Mesenchymal stem cell (in vitro differentiated cells and primary cell): ENCODE results near the gene SGCA.
A peak's percentile ranks its signal among the peaks of the same experiment; 100 is the strongest.

Experiments used
- DNase-seq: peaks from one replicate; pipeline ENCODE4 v3.0.0-alpha.2; 2013
- H2AFZ ChIP-seq: one replicate; pipeline ENCODE4 v1.6.1; 2013; ENCODE audit warnings: low read depth, mild to moderate bottlenecking, control low read depth, inconsistent platforms, low read length, moderate library complexity
- H2AK5ac ChIP-seq: 2 replicates; pipeline ENCODE4 v1.6.1; 2013; ENCODE audit warnings: low read length, moderate library complexity, mild to moderate bottlenecking, inconsistent platforms; ENCODE audit not compliant: severe bottlenecking
- H2BK120ac ChIP-seq: one replicate; pipeline ENCODE4 v1.6.1; 2013; ENCODE audit warnings: low read depth, mild to moderate bottlenecking, inconsistent platforms, low read length, moderate library complexity
- H2BK12ac ChIP-seq, 2 experiments: one replicate each; pipeline ENCODE4 v1.6.1; 2013; ENCODE audit warnings: inconsistent platforms in 2 of 2, low read length in 2 of 2, mild to moderate bottlenecking in 2 of 2, moderate library complexity in 2 of 2, control low read depth in 1 of 2
- H2BK15ac ChIP-seq: one replicate; pipeline ENCODE4 v1.6.1; 2013; ENCODE audit warnings: mild to moderate bottlenecking, low read depth, inconsistent platforms; ENCODE audit not compliant: poor library complexity, severe bottlenecking
- H2BK5ac ChIP-seq: 2 replicates; pipeline ENCODE4 v1.6.1; 2013; ENCODE audit warnings: low read depth, mild to moderate bottlenecking, low read length, control low read depth, inconsistent platforms; ENCODE audit not compliant: poor library complexity, severe bottlenecking
- H3K14ac ChIP-seq, 2 experiments: one replicate each; pipeline ENCODE4 v1.6.1; 2013; ENCODE audit warnings: inconsistent platforms in 2 of 2, low read length in 2 of 2, control low read depth in 1 of 2, mild to moderate bottlenecking in 1 of 2, moderate library complexity in 1 of 2
- H3K18ac ChIP-seq, 2 experiments: one replicate each; pipeline ENCODE4 v1.6.1; 2013; ENCODE audit warnings: inconsistent platforms in 2 of 2, low read length in 2 of 2, control low read depth in 1 of 2, low read depth in 1 of 2, mild to moderate bottlenecking in 1 of 2
- H3K23ac ChIP-seq, 2 experiments: one replicate each; pipeline ENCODE4 v1.6.1; 2013; ENCODE audit warnings: inconsistent platforms in 2 of 2, low read length in 2 of 2, mild to moderate bottlenecking in 2 of 2, moderate library complexity in 2 of 2, control low read depth in 1 of 2
- H3K27ac ChIP-seq: 2 replicates; pipeline ENCODE4 v1.5.1; 2013; ENCODE audit warnings: mild to moderate bottlenecking, moderate library complexity, low read length, control low read depth, inconsistent platforms; ENCODE audit not compliant: poor library complexity, severe bottlenecking
- H3K27me3 ChIP-seq, 2 experiments: 2 replicates each; pipeline versions ENCODE4 v1.6.1 to v1.7.0; 2013; ENCODE audit warnings: low read length in 2 of 2, mild to moderate bottlenecking in 2 of 2, moderate library complexity in 2 of 2, control low read depth in 1 of 2, inconsistent platforms in 1 of 2; ENCODE audit not compliant: control insufficient read depth in 1 of 2, insufficient read depth in 1 of 2
- H3K36me3 ChIP-seq, 2 experiments: 2 replicates each; pipeline versions ENCODE4 v1.6.1 to v1.7.0; 2013; ENCODE audit warnings: low read length in 2 of 2, control low read depth in 1 of 2, inconsistent platforms in 1 of 2, low read depth in 1 of 2, mild to moderate bottlenecking in 1 of 2; ENCODE audit not compliant: insufficient read depth in 2 of 2, control insufficient read depth in 1 of 2
- H3K4ac ChIP-seq, 2 experiments: one replicate each; pipeline ENCODE4 v1.6.1; 2013; ENCODE audit warnings: inconsistent platforms in 2 of 2, low read length in 2 of 2, mild to moderate bottlenecking in 2 of 2, moderate library complexity in 2 of 2, control low read depth in 1 of 2, low read depth in 1 of 2
- H3K4me1 ChIP-seq: 2 replicates; pipeline ENCODE4 v1.6.1; 2013; ENCODE audit warnings: low read depth, low read length, control low read depth; ENCODE audit not compliant: control insufficient read depth, insufficient read depth
- H3K4me2 ChIP-seq: 2 replicates; pipeline ENCODE4 v1.6.1; 2013; ENCODE audit warnings: low read length, mild to moderate bottlenecking, inconsistent platforms; ENCODE audit not compliant: poor library complexity, severe bottlenecking
- H3K4me3 ChIP-seq, 2 experiments: 2 replicates each; pipeline versions ENCODE4 v1.5.1 to v1.7.0; 2013; ENCODE audit warnings: low read length in 2 of 2, mild to moderate bottlenecking in 2 of 2, control low read depth in 1 of 2, low read depth in 1 of 2; ENCODE audit not compliant: insufficient read depth in 1 of 2
- H3K79me1 ChIP-seq: replicated peaks from 2 replicates; pipeline ENCODE4 v1.6.1; 2013; ENCODE audit warnings: mild to moderate bottlenecking, control low read depth, low read length, inconsistent platforms; ENCODE audit not compliant: poor library complexity, severe bottlenecking
- H3K9ac ChIP-seq: 2 replicates; pipeline ENCODE4 v1.7.0; 2013; ENCODE audit warnings: mild to moderate bottlenecking, low read length, moderate library complexity
- H3K9me3 ChIP-seq: 2 replicates; pipeline ENCODE4 v1.7.0; 2013; ENCODE audit warnings: mild to moderate bottlenecking, low read length; ENCODE audit not compliant: control insufficient read depth
- H4K8ac ChIP-seq: one replicate; pipeline ENCODE4 v1.6.1; 2013; ENCODE audit warnings: inconsistent platforms, mild to moderate bottlenecking, low read length, moderate library complexity
- H4K91ac ChIP-seq: one replicate; pipeline ENCODE4 v1.6.1; 2013; ENCODE audit warnings: mild to moderate bottlenecking, low read length, inconsistent platforms
- WGBS: methylation state at CpG from one replicate; pipeline ENCODE4 v1.1.7; 2013; ENCODE audit warnings: mixed read lengths; 5-methylcytosine and 5-hydroxymethylcytosine counted together

The SGCA gene

GRCh38 chr17:50143461-50144176, 22.2 kb upstream of the SGCA start:
- no peak overlapping the region for H2BK120ac ChIP-seq
- no peak for DNase-seq
- H3K18ac ChIP-seq: no peak overlapping the region

GRCh38 chr17:50144355-50144754, 21.4 kb upstream of the SGCA start:
- H3K27ac ChIP-seq: no peak overlapping the region
- no peak overlapping the region for H4K8ac ChIP-seq
- no peak overlapping the region for H3K4me3 ChIP-seq
- no peak overlapping the region for H3K18ac ChIP-seq
- H4K91ac ChIP-seq: no peak overlapping the region
- H3K79me1 ChIP-seq: peaks cover 29% of the 10 kb centered on the region
- no peak overlapping the region for H2BK15ac ChIP-seq
- no peak overlapping the region for H2AFZ ChIP-seq
- no peak overlapping the region for H2BK5ac ChIP-seq
- peaks cover 57 to 78% of the 10 kb centered on the region in 2 experiments for H3K36me3 ChIP-seq
- H2BK12ac ChIP-seq: no peak overlapping the region
- no peak overlapping the region for H3K14ac ChIP-seq
- H2BK120ac ChIP-seq: no peak overlapping the region
- no peak overlapping the region for H3K4me2 ChIP-seq
- 95% methylated on average over 6 of the region's 6 CpGs for WGBS
- no peaks in the 10 kb centered on the region for H3K27me3 ChIP-seq
- no peak for DNase-seq
- no peak overlapping the region for H2AK5ac ChIP-seq
- peaks cover 44% of the 10 kb centered on the region for H3K4me1 ChIP-seq
- H3K9ac ChIP-seq: no peak overlapping the region
- H3K23ac ChIP-seq: no peak overlapping the region
- H3K9me3 ChIP-seq: peaks cover 4% of the 10 kb centered on the region
- no peak overlapping the region for H3K4ac ChIP-seq

More at GRCh38 chr17:50143461-50144176, 22.2 kb upstream of the SGCA start:
- Histone ChIP-seq H2BK5ac (no peak overlapping the region), H2AK5ac (no peak overlapping the region), H3K27me3 (no peaks in the 10 kb centered on the region), H2BK12ac (no peak overlapping the region), H4K91ac (no peak overlapping the region), H3K14ac (no peak overlapping the region), H3K27ac (no peak overlapping the region), H3K79me1 (peaks cover 36% of the 10 kb centered on the region), H3K4ac (no peak overlapping the region), H3K23ac (no peak overlapping the region), H3K4me1 (peaks cover 42% of the 10 kb centered on the region), H3K4me2 (no peak overlapping the region), H3K4me3 (no peak overlapping the region), H4K8ac (no peak overlapping the region), H3K9ac (no peak overlapping the region), H3K36me3 (peaks cover 64 to 86% of the 10 kb centered on the region in 2 experiments), H2BK15ac (no peak overlapping the region), H3K9me3 (peaks cover 4% of the 10 kb centered on the region), H2AFZ (no peak overlapping the region)
- 98% methylated on average over 19 of the region's 20 CpGs for WGBS

GRCh38 chr17:50144845-50145531, 20.8 kb upstream of the SGCA start:
- no peak overlapping the region for H2BK12ac ChIP-seq
- H3K4me2 ChIP-seq: no peak overlapping the region
- no peak for DNase-seq
- no peak overlapping the region for H2BK120ac ChIP-seq
- no peak overlapping the region for H3K18ac ChIP-seq
- H3K27ac ChIP-seq: no peak overlapping the region
- peaks cover 45% of the 10 kb centered on the region for H3K4me1 ChIP-seq
- no peak overlapping the region for H4K8ac ChIP-seq
- H2BK15ac ChIP-seq: peak overlapping the region; percentile 64
- peaks cover 25% of the 10 kb centered on the region for H3K79me1 ChIP-seq
- H3K9ac ChIP-seq: peak overlapping the region; percentile 30
- no peak overlapping the region for H3K23ac ChIP-seq
- H3K9me3 ChIP-seq: peaks cover 4% of the 10 kb centered on the region
- no peak overlapping the region for H4K91ac ChIP-seq
- no peak overlapping the region for H2AFZ ChIP-seq
- no peak overlapping the region for H2BK5ac ChIP-seq
- peaks cover 50 to 72% of the 10 kb centered on the region in 2 experiments for H3K36me3 ChIP-seq
- no peak overlapping the region for H3K14ac ChIP-seq
- H3K27me3 ChIP-seq: no peaks in the 10 kb centered on the region
- H2AK5ac ChIP-seq: no peak overlapping the region
- peak overlapping the region in 1 of 2 experiments; percentile 16 for H3K4me3 ChIP-seq
- no peak overlapping the region for H3K4ac ChIP-seq
- 94% methylated on average over 12 of the region's 16 CpGs for WGBS

GRCh38 chr17:50145532-50146229, 20.1 kb upstream of the SGCA start:
- no peak for DNase-seq
- H4K8ac ChIP-seq: peak overlapping the region; percentile 37
- no peaks in the 10 kb centered on the region for H3K27me3 ChIP-seq
- no peak overlapping the region for H2BK120ac ChIP-seq
- H3K23ac ChIP-seq: peak overlapping the region in 1 of 2 experiments; percentile 3
- H3K18ac ChIP-seq: no peak overlapping the region
- WGBS: 85% methylated on average over 10 of the region's 11 CpGs
- H3K4ac ChIP-seq: peak overlapping the region in 1 of 2 experiments; percentile 70
- no peak overlapping the region for H3K27ac ChIP-seq
- peaks cover 25% of the 10 kb centered on the region for H3K79me1 ChIP-seq
- H3K4me3 ChIP-seq: peak overlapping the region in 1 of 2 experiments; percentile 16
- H2AFZ ChIP-seq: no peak overlapping the region
- H3K14ac ChIP-seq: no peak overlapping the region
- H4K91ac ChIP-seq: no peak overlapping the region
- peak overlapping the region; percentile 30 for H3K9ac ChIP-seq
- H3K36me3 ChIP-seq: peaks cover 44 to 65% of the 10 kb centered on the region in 2 experiments
- H2AK5ac ChIP-seq: no peak overlapping the region
- H3K9me3 ChIP-seq: no peaks in the 10 kb centered on the region
- H2BK5ac ChIP-seq: no peak overlapping the region
- H2BK15ac ChIP-seq: peak overlapping the region; percentile 64
- peaks cover 45% of the 10 kb centered on the region for H3K4me1 ChIP-seq
- H3K4me2 ChIP-seq: no peak overlapping the region
- H2BK12ac ChIP-seq: no peak overlapping the region
